ENCODE data around the gene EPHA8.

Gene EPHA8

GRCh38 chr1:22600071-22600816 lies 37.0 kb downstream of the EPHA8 start:
- no peak for TF ChIP-seq CTCF (IDR thresholded peaks at IDR 0.05; ENCODE audit: low read depth, low read length)
- no peak overlapping the region for H3K4me3 ChIP-seq (ENCODE audit: low read depth, low read length)

- no peak overlapping the region for H3K4me3 ChIP-seq (ENCODE audit: low read depth, low read length)
- TF ChIP-seq CTCF (IDR thresholded peaks at IDR 0.05; ENCODE audit: low read depth, low read length), result no peak
These were observed 37.7 kb downstream of the EPHA8 start for GRCh38 chr1:22600817-22601605.

GRCh38 chr1:22601610-22602009 lies 38.3 kb downstream of the EPHA8 start:
- H3K4me3 ChIP-seq (ENCODE audit: low read depth, low read length), result no peak overlapping the region
- TF ChIP-seq CTCF (IDR thresholded peaks at IDR 0.05; ENCODE audit: low read depth, low read length), result no peak

- no peak overlapping the region for H3K4me3 ChIP-seq (ENCODE audit: low read depth, low read length)
- no peak for TF ChIP-seq CTCF (IDR thresholded peaks at IDR 0.05; ENCODE audit: low read depth, low read length)
These were observed 38.9 kb downstream of the EPHA8 start for GRCh38 chr1:22602060-22602740.

GRCh38 chr1:22606161-22606560 lies 42.9 kb downstream of the EPHA8 start:
- no peak for TF ChIP-seq CTCF (IDR thresholded peaks at IDR 0.05; ENCODE audit: low read depth, low read length)
- no peak overlapping the region for H3K4me3 ChIP-seq (ENCODE audit: low read depth, low read length)

- H3K4me3 ChIP-seq (ENCODE audit: low read depth, low read length), result no peak overlapping the region
- TF ChIP-seq CTCF (IDR thresholded peaks at IDR 0.05; ENCODE audit: low read depth, low read length), result no peak
These were observed 43.9 kb downstream of the EPHA8 start for GRCh38 chr1:22607154-22607553.

Measured in WI38 (cell line).